ENCODE data around the gene OTOG.

Gene OTOG

DNA sequence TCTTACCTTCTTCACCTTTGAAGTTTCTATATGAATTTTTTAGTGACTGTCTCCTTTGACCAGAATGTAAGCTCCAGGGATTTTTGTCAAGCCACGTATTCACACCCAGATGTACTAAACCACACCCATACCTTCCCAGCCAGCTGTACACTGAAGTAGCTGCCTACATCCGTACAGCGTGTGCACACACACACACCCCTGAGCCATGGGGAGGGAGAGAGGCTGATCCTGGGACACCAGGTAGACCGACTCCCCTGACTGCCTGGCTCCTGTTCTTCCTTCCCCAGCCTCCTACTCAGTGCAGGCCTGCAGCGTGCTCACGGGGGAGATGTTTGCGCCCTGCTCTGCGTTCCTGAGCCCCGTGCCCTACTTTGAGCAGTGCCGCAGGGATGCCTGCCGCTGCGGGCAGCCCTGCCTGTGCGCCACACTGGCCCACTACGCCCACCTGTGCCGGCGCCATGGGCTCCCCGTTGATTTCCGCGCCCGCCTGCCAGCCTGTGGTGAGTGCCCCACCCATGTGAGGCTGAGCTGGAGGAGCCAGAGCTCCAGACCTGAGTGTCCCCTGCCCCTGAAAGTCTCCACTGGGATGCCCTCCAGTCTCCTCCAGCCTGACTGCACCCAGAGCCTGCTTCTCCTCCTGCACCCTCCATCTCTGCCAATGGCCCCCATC lies 25.9 kb downstream of the OTOG start:
- POLR2A ChIA-PET = no interaction called here
- CTCF ChIA-PET = interaction anchor here (0.7 to 1.3 kb wide), 2 partner anchors 8 to 128 kb away, joined by 3 to 4 read pairs; no protein-coding TSS in a partner anchor

DNA sequence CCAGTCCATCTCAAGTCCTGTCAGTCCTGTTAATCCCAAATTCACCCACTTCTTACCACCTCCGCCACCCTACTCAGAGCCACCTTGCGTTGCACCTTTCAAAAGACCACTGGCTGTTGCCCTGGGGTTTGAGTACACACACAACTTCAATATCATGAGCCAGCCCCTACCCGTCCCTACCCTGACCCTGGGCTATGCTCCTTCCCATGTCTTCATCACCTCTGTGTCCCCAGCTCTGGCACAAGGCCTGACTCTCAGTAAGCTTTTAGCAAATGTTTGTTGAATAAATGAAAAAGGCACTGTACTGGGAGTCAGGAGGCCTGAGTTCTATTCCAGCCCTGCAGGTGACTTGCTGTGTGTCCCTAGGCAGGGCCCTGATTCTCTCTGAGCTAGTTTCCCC lies 26.5 kb downstream of the OTOG start:
- H3K36me3 ChIP-seq (ENCODE audit: control insufficient read depth in 2 of 2, insufficient read depth in 1 of 2, low read length in 2 of 2) = no peaks in the 10 kb centered on the region
- ChIA-PET CTCF (interaction anchor here (0.7 to 1.3 kb wide), 2 partner anchors 9 to 129 kb away, joined by 3 to 4 read pairs; no protein-coding TSS in a partner anchor), POLR2A (interaction anchor here (0.7 kb wide), 1 partner anchor 148 kb away, joined by 3 read pairs; no protein-coding TSS in a partner anchor)
- no peak overlapping the region for H3K27ac ChIP-seq (ENCODE audit: extremely low read depth, low read depth, low read length)
- no peak overlapping the region for H3K4me3 ChIP-seq (ENCODE audit: low read depth, low read length)
- no peaks in the 10 kb centered on the region for H3K9me3 ChIP-seq (ENCODE audit: control insufficient read depth, insufficient read depth, low read depth, low read length)
- H3K4me1 ChIP-seq (ENCODE audit: control insufficient read depth, insufficient read depth, low read length) = no peaks in the 10 kb centered on the region
- TF ChIP-seq ZNF776 (tag by site-specific recombination; IDR thresholded peaks at IDR 0.05; ENCODE audit: borderline replicate concordance) = no peak
- TF ChIP-seq ZNF121 (tag by site-specific recombination; IDR thresholded peaks at IDR 0.05) = no peak
- TF ChIP-seq, protein P1, sequence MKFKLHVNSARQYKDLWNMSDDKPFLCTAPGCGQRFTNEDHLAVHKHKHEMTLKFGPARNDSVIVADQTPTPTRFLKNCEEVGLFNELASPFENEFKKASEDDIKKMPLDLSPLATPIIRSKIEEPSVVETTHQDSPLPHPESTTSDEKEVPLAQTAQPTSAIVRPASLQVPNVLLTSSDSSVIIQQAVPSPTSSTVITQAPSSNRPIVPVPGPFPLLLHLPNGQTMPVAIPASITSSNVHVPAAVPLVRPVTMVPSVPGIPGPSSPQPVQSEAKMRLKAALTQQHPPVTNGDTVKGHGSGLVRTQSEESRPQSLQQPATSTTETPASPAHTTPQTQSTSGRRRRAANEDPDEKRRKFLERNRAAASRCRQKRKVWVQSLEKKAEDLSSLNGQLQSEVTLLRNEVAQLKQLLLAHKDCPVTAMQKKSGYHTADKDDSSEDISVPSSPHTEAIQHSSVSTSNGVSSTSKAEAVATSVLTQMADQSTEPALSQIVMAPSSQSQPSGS (tag by site-specific recombination; IDR thresholded peaks at IDR 0.05; ENCODE audit: low read depth) = no peak
- no peak for TF ChIP-seq ZNF629 (tag by site-specific recombination; IDR thresholded peaks at IDR 0.05)
- no peak for TF ChIP-seq ZNF132 (tag by site-specific recombination; IDR thresholded peaks at IDR 0.05; ENCODE audit: borderline replicate concordance)
- TF ChIP-seq HOXC10 (CRISPR knock-in tag; IDR thresholded peaks at IDR 0.05) = no peak
- TF ChIP-seq ZNF785 (tag by site-specific recombination; IDR thresholded peaks at IDR 0.05) = no peak
- no peak for TF ChIP-seq ZNF391 (tag by site-specific recombination; IDR thresholded peaks at IDR 0.05; ENCODE audit: borderline replicate concordance, low read depth)
- TF ChIP-seq, protein P2, sequence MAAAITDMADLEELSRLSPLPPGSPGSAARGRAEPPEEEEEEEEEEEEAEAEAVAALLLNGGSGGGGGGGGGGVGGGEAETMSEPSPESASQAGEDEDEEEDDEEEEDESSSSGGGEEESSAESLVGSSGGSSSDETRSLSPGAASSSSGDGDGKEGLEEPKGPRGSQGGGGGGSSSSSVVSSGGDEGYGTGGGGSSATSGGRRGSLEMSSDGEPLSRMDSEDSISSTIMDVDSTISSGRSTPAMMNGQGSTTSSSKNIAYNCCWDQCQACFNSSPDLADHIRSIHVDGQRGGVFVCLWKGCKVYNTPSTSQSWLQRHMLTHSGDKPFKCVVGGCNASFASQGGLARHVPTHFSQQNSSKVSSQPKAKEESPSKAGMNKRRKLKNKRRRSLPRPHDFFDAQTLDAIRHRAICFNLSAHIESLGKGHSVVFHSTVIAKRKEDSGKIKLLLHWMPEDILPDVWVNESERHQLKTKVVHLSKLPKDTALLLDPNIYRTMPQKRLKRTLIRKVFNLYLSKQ (tag by site-specific recombination; IDR thresholded peaks at IDR 0.05; ENCODE audit: borderline replicate concordance) = no peak
- no peak for TF ChIP-seq ZNF521 (tag by site-specific recombination; IDR thresholded peaks at IDR 0.05)
- no peak for TF ChIP-seq ZFHX2 (tag by site-specific recombination; conservative IDR thresholded peaks at IDR 0.05)
- TF ChIP-seq, protein P3, sequence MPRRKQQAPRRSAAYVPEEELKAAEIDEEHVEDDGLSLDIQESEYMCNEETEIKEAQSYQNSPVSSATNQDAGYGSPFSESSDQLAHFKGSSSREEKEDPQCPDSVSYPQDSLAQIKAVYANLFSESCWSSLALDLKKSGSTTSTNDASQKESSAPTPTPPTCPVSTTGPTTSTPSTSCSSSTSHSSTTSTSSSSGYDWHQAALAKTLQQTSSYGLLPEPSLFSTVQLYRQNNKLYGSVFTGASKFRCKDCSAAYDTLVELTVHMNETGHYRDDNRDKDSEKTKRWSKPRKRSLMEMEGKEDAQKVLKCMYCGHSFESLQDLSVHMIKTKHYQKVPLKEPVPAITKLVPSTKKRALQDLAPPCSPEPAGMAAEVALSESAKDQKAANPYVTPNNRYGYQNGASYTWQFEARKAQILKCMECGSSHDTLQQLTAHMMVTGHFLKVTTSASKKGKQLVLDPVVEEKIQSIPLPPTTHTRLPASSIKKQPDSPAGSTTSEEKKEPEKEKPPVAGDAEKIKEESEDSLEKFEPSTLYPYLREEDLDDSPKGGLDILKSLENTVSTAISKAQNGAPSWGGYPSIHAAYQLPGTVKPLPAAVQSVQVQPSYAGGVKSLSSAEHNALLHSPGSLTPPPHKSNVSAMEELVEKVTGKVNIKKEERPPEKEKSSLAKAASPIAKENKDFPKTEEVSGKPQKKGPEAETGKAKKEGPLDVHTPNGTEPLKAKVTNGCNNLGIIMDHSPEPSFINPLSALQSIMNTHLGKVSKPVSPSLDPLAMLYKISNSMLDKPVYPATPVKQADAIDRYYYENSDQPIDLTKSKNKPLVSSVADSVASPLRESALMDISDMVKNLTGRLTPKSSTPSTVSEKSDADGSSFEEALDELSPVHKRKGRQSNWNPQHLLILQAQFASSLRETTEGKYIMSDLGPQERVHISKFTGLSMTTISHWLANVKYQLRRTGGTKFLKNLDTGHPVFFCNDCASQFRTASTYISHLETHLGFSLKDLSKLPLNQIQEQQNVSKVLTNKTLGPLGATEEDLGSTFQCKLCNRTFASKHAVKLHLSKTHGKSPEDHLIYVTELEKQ (tag by site-specific recombination; IDR thresholded peaks at IDR 0.05; ENCODE audit: borderline replicate concordance) = no peak
- TF ChIP-seq ZBTB7A (tag by site-specific recombination; IDR thresholded peaks at IDR 0.05; ENCODE audit: low read depth) = no peak
- no peak for TF ChIP-seq ZNF433 (tag by site-specific recombination; IDR thresholded peaks at IDR 0.05; ENCODE audit: low read depth)
- no peak for TF ChIP-seq ZNF677 (tag by site-specific recombination; IDR thresholded peaks at IDR 0.05)
- TF ChIP-seq, protein P4, sequence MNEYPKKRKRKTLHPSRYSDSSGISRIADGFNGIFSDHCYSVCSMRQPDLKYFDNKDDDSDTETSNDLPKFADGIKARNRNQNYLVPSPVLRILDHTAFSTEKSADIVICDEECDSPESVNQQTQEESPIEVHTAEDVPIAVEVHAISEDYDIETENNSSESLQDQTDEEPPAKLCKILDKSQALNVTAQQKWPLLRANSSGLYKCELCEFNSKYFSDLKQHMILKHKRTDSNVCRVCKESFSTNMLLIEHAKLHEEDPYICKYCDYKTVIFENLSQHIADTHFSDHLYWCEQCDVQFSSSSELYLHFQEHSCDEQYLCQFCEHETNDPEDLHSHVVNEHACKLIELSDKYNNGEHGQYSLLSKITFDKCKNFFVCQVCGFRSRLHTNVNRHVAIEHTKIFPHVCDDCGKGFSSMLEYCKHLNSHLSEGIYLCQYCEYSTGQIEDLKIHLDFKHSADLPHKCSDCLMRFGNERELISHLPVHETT (tag by site-specific recombination; IDR thresholded peaks at IDR 0.05) = no peak

More for the DNA sequence above, 25.9 kb downstream of the OTOG start:
- no peak for TF ChIP-seq ZNF626 (tag by site-specific recombination; IDR thresholded peaks at IDR 0.05)
- H3K36me3 ChIP-seq (ENCODE audit: control insufficient read depth in 2 of 2, insufficient read depth in 1 of 2, low read length in 2 of 2) = no peaks in the 10 kb centered on the region
- no peaks in the 10 kb centered on the region for H3K9me3 ChIP-seq (ENCODE audit: control insufficient read depth, insufficient read depth, low read depth, low read length)
- H3K27ac ChIP-seq (ENCODE audit: extremely low read depth, low read depth, low read length) = no peak overlapping the region
- no peaks in the 10 kb centered on the region for H3K4me1 ChIP-seq (ENCODE audit: control insufficient read depth, insufficient read depth, low read length)
- H3K4me3 ChIP-seq (ENCODE audit: low read depth, low read length) = no peak overlapping the region

All from HEK293 (cell line).